CD1c-positive myeloid dendritic cell (primary cell): ENCODE measurements around the gene HPS1.
A peak's percentile ranks its signal among the peaks of the same experiment; 100 is the strongest.
"Not testable (repeated sequence)": the region's sequence is repeated elsewhere in the genome, so short reads cannot be mapped to it uniquely, and the experiment has no call there.

ENCODE experiments used
- DNase-seq: peaks from one replicate; pipeline ENCODE4 v3.0.0-alpha.2; 2016; ENCODE audit errors: extremely low spot score

HPS1 gene

GRCh38 chr10:98390406-98390805 lies 56.3 kb downstream of the HPS1 start:
- no peak for DNase-seq

DNA sequence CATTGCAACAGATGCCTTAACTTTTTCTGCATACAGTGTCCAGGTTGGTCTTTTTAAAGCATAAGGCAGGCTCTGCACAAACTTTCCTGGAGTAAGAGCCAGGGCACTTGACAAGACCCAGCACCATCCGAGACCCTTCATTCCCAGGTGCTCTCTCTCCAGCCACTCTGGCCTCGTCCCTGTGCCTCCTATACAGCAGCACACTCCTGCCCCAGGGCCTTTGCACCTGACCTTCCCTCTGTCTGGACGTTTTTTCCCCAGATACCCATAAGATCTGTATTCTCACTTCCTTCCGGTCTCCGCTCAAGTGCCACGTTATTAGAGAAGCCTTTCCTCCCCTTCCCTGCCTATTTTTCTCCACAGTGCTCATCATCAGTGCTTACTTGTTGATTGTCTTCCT lies 57.3 kb downstream of the HPS1 start:
- DNase-seq, result no peak

GRCh38 chr10:98388101-98388655 lies 58.6 kb downstream of the HPS1 start:
- DNase-seq, result no peak

- DNase-seq, result no peak
Measured at GRCh38 chr10:98384531-98385133, 62.1 kb downstream of the HPS1 start.

GRCh38 chr10:98383869-98384268 lies 62.9 kb downstream of the HPS1 start:
- DNase-seq, result no peak

- not testable (repeated sequence) for DNase-seq
Measured at GRCh38 chr10:98383134-98383667, 63.5 kb downstream of the HPS1 start.

DNA sequence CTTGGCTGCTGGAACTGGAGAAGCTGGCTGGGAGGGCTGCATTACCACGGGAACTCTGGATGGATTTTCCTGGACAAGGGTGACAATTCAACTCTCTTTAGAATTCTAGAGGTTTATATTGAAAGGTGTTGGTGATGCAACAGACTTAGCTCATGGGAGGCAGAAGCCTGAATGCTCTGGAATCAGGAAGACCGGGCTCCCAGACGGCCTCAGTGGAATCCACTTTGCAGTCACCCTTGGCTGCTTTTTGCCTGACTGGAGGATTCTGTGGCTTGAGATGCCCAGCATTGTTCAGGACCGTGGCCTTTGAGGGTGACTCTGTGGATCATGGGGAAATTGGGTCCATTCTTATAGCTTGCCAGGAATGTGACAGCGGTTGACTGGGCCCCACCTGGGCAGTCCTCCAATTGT lies 64.0 kb downstream of the HPS1 start:
- no peak for DNase-seq

DNA sequence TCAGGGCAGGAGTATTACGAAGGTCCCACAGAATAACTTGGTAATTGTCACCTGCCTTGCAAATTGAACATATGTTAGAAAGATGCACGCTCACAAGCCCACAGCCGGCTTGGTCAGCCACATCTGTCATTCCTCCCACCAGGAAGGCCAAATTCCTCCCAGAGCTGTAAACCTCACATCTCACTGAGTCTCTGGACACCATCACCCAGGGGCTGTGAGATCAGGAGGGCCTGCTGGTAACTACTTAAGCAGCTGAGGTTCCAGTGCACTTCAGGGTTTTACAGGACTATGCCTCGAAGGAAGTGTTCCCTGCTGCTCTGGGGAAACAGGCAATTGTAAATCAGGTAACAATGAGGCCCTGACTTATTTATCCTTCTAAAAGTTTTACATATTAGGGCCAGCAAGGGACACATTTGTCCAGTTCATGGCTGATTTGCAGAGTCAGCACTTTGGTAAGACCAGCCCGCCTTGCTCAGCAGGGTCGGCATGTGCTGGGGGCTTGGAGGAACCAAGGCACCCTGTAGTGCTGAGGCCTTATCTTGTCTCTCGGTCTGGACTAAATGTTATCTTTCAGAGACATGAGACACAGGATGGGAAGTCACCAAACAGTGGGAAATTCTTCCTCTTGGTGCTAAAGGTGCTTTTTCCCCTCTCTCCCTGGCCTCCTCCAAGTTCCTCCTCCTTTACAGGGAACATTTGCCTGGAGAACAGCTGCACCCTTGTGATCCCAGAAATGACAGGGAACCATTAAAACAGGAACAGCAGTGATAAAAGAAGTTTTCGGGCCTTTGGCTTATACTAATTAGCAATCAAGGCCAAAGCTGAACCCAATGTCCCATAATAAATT lies 66.0 kb downstream of the HPS1 start:
- DNase-seq, result no peak

GRCh38 chr10:98378722-98379121 lies 68.0 kb downstream of the HPS1 start:
- no peak for DNase-seq

DNA sequence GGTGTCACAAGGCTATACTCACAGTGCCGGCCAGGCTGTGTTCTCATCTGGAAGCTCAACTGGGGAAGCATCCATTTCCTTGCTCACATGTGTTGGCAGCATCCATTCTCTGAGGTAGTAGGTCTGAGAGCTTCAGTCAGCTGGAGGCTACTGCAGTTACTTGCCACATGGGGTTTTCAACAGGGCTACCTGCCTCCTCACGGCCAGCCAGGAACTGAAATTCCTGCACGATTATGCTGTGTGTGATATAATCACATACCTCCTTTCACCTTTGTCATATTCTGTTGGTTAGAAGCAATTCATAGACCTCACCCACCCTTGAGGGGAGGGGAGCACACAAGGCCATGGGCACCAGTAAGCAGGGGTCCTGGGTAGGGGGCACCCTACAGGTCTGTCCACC lies 69.2 kb downstream of the HPS1 start:
- no peak for DNase-seq

DNA sequence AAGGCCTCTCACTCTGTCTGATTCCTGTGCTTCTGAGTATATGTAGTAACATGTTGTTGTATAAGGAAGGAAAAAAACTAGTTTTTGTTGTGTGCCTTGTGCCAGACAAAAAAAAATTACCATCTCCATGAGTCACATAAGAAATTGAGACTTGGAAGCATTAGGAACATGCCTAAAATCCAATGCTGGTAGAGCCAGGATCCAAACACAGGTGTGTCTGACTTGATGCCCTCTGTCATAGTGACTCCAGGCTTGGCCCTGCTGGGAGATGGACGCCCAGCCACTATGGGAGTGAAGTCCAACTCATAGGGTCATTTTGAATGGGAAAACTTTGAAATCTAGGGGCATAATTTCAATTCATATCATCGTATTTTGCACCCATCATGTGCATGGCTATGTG lies 69.7 kb downstream of the HPS1 start:
- DNase-seq, result no peak

- no peak for DNase-seq
Measured at GRCh38 chr10:98376485-98376884, 70.2 kb downstream of the HPS1 start.

DNA sequence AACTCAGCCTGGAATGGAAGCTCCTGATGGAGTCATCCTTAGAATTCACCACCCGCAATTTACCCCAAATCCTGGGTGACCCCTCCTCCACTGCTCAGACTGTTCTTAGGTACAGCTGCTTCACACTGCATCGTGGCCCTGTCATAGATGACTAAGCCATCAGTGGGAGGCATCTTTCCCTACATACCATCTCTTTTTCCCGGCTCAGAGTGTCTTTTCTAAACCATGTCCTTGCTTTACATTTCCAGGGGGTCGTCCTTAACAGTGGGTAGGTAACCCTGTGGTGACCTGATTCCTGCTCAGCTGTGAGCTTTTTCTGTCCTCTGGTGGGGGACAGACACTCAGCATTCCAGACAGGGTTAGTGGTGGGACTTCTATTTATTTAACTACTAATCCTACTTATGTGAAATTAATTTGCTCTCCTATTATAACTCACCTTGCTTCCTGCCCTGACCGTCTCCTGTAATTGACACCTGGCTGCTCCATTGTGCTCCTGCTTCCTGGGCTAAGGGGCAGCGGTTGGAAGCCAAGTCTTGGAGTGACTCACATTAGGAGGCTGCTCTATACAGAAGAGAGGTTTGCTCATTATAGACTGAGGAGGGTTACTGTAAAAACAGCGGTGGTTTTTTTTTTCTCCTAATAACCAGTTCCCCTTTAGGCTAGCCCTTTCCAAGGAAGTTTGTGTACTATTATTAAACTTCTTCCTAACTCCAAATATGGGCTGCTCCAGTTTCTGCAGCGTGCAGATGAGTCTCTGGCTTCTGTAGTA lies 72.3 kb downstream of the HPS1 start:
- peak; percentile 82 for DNase-seq

- no peak for DNase-seq
Measured at GRCh38 chr10:98373260-98374040, 73.3 kb downstream of the HPS1 start.

- DNase-seq, result no peak
Measured at GRCh38 chr10:98370831-98371820, 75.6 kb downstream of the HPS1 start.

GRCh38 chr10:98369801-98370200 lies 76.9 kb downstream of the HPS1 start:
- DNase-seq, result no peak

- no peak for DNase-seq
Measured at GRCh38 chr10:98368644-98369043, 78.1 kb downstream of the HPS1 start.

GRCh38 chr10:98367604-98368451 lies 78.9 kb downstream of the HPS1 start:
- DNase-seq, result no peak
